A549 treated with DMSO at 1 μM for 4 hours (cell line): Measurements from ENCODE around the gene RASAL2. TPM values are rescaled to one million over a fixed set of nuclear protein-coding genes. Genes with fewer than 3 reads are reported as not detected.

ENCODE experiments used
- total RNA-seq: library from RNA; stranded (reverse); fragments of 200-300 nt; extraction: Qiagen RNA extraction; gene quantifications from 5 replicates; pipeline ENCODE4 v1.2.3, GENCODE V29; 2022; ENCODE audit warnings: low read depth

The RASAL2 gene
- 19.2 to 25.4 TPM (median 21.6 TPM) in 5 replicates for total RNA-seq

GRCh38 chr1:178093951-178094738, at the start of gene RASAL2:
Gene RASAL2 (plus strand): TSS chr1:178094104. CDS start chr1:178094493, 389 bp downstream.

GRCh38 chr1:178496410-178497135, 402.7 kb downstream of the RASAL2 start, which contains the start of gene CLEC20A:
Gene CLEC20A (minus strand): TSS chr1:178496964. CDS start chr1:178496939, 25 bp downstream.

DNA sequence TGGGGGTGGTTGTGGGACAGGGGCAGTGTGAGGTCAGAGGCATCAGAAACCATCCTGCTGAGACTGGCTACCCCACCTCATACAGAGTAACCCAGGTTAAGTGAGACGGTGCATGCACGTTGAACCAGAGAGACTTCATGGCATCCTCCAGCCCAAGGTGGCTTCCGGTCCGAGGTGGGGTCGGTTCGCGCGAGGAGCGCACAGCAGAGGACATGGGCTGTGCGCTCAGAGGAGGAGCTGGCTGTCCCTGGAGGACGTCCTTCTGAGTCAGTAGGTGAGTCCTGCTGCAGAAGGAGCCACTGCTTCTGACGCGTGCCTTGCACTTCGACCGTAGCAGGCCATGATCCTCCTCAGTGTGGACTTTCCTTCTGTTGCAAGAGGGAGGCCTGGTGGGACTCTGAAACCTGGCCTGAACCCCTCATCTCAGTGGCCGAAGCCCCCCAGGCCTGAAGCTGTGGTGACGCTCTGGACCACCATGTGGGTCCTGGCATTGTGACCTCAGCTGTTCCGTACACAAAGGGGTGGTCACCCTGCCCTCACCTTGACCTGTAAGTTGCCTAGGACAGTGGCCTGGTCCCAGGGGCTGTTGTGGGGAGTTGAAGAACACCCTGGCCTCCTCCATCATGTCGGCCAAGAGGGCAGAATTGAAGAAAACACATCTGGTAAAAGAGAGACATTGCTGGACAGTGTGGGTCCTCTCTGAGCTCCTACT, 418.8 kb downstream of the RASAL2 start, which contains the start of gene TEX35:
TSS of gene TEX35 (plus strand) at position 544 of the 712 bp plus-strand sequence. CDS start at position 624, 80 bp downstream.

Other genes starting within 250 kb of the RASAL2 start
- 0.52 to 0.95 TPM (median 0.77 TPM) in 5 replicates for gene SEC16B, start 124.0 kb upstream of the RASAL2 start, total RNA-seq